ENCODE data around the gene PLEKHG7.
"Not testable (repeated sequence)": the region's sequence is repeated elsewhere in the genome, so short reads cannot be mapped to it uniquely, and the experiment has no call there.

PLEKHG7 gene

GRCh38 chr12:92784797-92785562 is 82.2 kb downstream of the PLEKHG7 start:
- no peak overlapping the region for H3K4me3 ChIP-seq (ENCODE audit: low read length)
- no peak for TF ChIP-seq ZNF274 (IDR thresholded peaks at IDR 0.05; ENCODE audit: low read depth, low read length)

- TF ChIP-seq ZNF274 (IDR thresholded peaks at IDR 0.05; ENCODE audit: low read depth, low read length), result no peak
- no peak overlapping the region for H3K4me3 ChIP-seq (ENCODE audit: low read length)
Observed at GRCh38 chr12:92785563-92785950, 82.8 kb downstream of the PLEKHG7 start.

GRCh38 chr12:92786045-92786444 is 83.3 kb downstream of the PLEKHG7 start:
- H3K4me3 ChIP-seq (ENCODE audit: low read length), result no peak overlapping the region
- TF ChIP-seq ZNF274 (IDR thresholded peaks at IDR 0.05; ENCODE audit: low read depth, low read length), result no peak

DNA sequence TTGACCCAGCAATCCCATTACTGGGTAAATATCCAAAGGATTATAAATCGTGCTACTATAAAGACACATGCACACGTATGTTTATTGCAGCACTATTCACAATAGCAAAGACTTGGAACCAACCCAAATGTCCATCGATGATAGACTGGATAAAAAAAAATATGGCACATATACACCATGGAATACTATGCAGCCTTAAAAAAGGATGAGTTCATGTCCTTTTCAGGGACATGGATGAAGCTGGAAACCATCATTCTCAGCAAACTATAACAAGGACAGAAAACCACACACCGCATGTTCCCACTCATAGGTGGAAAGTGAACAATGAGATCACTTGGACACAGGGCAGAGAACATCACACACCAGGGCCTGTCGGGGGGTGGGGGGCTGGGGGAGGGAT is 91.6 kb downstream of the PLEKHG7 start:
- H3K4me3 ChIP-seq (ENCODE audit: low read length), result not testable (repeated sequence)

- no peak overlapping the region for H3K4me3 ChIP-seq (ENCODE audit: low read length)
- TF ChIP-seq ZNF274 (IDR thresholded peaks at IDR 0.05; ENCODE audit: low read depth, low read length), result no peak
Observed at GRCh38 chr12:92794814-92795213, 92.0 kb downstream of the PLEKHG7 start.

GRCh38 chr12:92796650-92797049 is 93.9 kb downstream of the PLEKHG7 start:
- H3K4me3 ChIP-seq (ENCODE audit: low read length), result no peak overlapping the region
- TF ChIP-seq ZNF274 (IDR thresholded peaks at IDR 0.05; ENCODE audit: low read depth, low read length), result no peak

GRCh38 chr12:92802906-92803305 is 100.1 kb downstream of the PLEKHG7 start:
- no peak overlapping the region for H3K4me3 ChIP-seq (ENCODE audit: low read length)
- no peak for TF ChIP-seq ZNF274 (IDR thresholded peaks at IDR 0.05; ENCODE audit: low read depth, low read length)

GRCh38 chr12:92803903-92804302 is 101.1 kb downstream of the PLEKHG7 start:
- H3K4me3 ChIP-seq (ENCODE audit: low read length), result no peak overlapping the region
- no peak for TF ChIP-seq ZNF274 (IDR thresholded peaks at IDR 0.05; ENCODE audit: low read depth, low read length)

DNA sequence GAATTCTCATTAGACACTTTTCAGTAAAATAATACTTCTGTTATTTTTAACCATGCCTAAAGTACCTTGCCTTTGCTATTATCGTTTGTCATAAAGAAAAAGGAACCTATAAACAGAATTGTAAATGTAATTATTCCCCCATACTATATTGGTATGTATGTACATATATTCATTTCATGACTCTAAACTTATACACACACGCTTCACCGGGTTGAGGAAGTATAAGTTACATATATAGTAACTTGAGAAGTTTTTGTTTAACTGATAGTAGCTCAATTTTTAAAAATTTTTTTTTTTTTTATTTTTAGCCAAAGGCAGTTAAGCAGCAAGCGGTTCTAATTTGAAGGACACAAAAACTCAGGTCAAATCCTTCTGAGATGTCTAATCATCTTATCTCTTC is 107.6 kb downstream of the PLEKHG7 start:
- no peak for TF ChIP-seq ZNF274 (IDR thresholded peaks at IDR 0.05; ENCODE audit: low read depth, low read length)
- H3K4me3 ChIP-seq (ENCODE audit: low read length), result no peak overlapping the region

GRCh38 chr12:92814584-92814983 is 111.8 kb downstream of the PLEKHG7 start:
- TF ChIP-seq ZNF274 (IDR thresholded peaks at IDR 0.05; ENCODE audit: low read depth, low read length), result no peak
- no peak overlapping the region for H3K4me3 ChIP-seq (ENCODE audit: low read length)

DNA sequence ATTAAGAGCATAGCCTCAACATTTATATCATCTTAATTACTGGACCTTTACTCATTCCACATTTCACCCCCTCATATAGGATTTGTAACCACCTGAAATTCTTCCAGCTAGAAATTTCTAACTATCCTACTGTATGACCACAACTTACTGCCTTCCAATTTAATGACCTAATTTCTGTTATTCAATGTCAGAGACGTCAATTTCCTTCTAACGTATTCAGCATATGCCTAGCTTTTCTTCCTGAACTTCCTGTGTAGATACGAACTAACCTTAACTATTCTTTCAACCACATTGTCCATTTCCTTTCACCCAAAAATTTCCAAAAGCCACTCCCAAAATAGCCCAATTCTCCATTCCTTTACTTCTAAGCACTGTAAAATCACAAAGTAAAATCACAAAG is 118.4 kb downstream of the PLEKHG7 start:
- no peak for TF ChIP-seq ZNF274 (IDR thresholded peaks at IDR 0.05; ENCODE audit: low read depth, low read length)
- no peak overlapping the region for H3K4me3 ChIP-seq (ENCODE audit: low read length)
